Measurements from ENCODE around the gene LITAF.
"Not testable (repeated sequence)": the region's sequence is repeated elsewhere in the genome, so short reads cannot be mapped to it uniquely, and the experiment has no call there.

The LITAF gene

GRCh38 chr16:11604783-11605563 lies 18.3 kb upstream of the LITAF start:
- POLR2A ChIA-PET, result no interaction called here
- no peak for TF ChIP-seq HDGF (IDR thresholded peaks at IDR 0.05; ENCODE audit: borderline replicate concordance)
- TF ChIP-seq BHLHE40 (IDR thresholded peaks at IDR 0.05; ENCODE audit: borderline replicate concordance), result no peak
- TF ChIP-seq ARNT (IDR thresholded peaks at IDR 0.05), result no peak
- TF ChIP-seq FOXK2 (IDR thresholded peaks at IDR 0.05), result no peak
- TF ChIP-seq, protein P1, sequence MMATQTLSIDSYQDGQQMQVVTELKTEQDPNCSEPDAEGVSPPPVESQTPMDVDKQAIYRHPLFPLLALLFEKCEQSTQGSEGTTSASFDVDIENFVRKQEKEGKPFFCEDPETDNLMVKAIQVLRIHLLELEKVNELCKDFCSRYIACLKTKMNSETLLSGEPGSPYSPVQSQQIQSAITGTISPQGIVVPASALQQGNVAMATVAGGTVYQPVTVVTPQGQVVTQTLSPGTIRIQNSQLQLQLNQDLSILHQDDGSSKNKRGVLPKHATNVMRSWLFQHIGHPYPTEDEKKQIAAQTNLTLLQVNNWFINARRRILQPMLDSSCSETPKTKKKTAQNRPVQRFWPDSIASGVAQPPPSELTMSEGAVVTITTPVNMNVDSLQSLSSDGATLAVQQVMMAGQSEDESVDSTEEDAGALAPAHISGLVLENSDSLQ (IDR thresholded peaks at IDR 0.05), result no peak
- TF ChIP-seq ELF4 (IDR thresholded peaks at IDR 0.05), result no peak
- TF ChIP-seq LEF1 (IDR thresholded peaks at IDR 0.05; ENCODE audit: borderline replicate concordance), result no peak
- no peak for TF ChIP-seq CTBP1 (IDR thresholded peaks at IDR 0.05; ENCODE audit: borderline replicate concordance)
- no peak for TF ChIP-seq SP1 (IDR thresholded peaks at IDR 0.05)
- TF ChIP-seq FOXM1 (IDR thresholded peaks at IDR 0.05; ENCODE audit: borderline replicate concordance), result no peak
- no peak for TF ChIP-seq NFRKB (IDR thresholded peaks at IDR 0.05)
- TF ChIP-seq ZNF384 (IDR thresholded peaks at IDR 0.05), result no peak
- no peak for DNase-seq (ENCODE audit: extremely low spot score)
- CTCF ChIA-PET, result no interaction called here

GRCh38 chr16:11604296-11604695 lies 17.6 kb upstream of the LITAF start:
- DNase-seq (ENCODE audit: extremely low spot score); POLR2A ChIA-PET; CTCF ChIA-PET: not testable (repeated sequence)

DNA sequence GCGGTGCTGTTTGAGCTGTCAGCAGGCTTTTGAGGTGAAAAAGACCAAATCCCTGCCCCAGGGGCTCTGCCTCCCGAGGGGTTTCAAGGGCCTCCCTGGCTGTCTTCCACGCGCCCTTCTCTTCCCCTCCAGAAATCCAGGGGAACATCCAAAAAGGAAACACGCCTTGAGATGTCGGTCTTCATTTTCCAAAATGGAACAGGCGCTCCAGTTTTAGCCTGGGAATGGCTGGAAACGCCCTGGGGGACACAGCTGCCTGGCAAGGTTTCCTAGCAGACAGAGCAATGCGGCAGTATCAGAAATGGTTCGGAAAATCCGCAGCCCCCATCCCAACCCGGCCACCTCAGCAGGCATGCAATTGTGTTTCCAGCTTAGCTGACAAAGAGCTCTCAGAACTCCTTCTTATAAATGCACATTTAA lies 16.6 kb upstream of the LITAF start:
- ChIA-PET POLR2A (interaction anchor here (0.6 kb wide), 1 partner anchor 71 kb away, joined by 3 read pairs; no protein-coding TSS in a partner anchor), CTCF (interaction anchor here (0.8 kb wide), 1 partner anchor 71 kb away, joined by 3 read pairs; no protein-coding TSS in a partner anchor)
- no peak for DNase-seq (ENCODE audit: extremely low spot score)
- TF ChIP-seq FOXA1 (IDR thresholded peaks at IDR 0.05), result no peak
- TF ChIP-seq BHLHE40 (IDR thresholded peaks at IDR 0.05; ENCODE audit: borderline replicate concordance), result no peak
- TF ChIP-seq CTBP1 (IDR thresholded peaks at IDR 0.05; ENCODE audit: borderline replicate concordance), result no peak
- no peak for TF ChIP-seq ZNF384 (IDR thresholded peaks at IDR 0.05)
- TF ChIP-seq, protein P1 (IDR thresholded peaks at IDR 0.05), result no peak
- no peak for TF ChIP-seq FOXK2 (IDR thresholded peaks at IDR 0.05)
- TF ChIP-seq L3MBTL2 (conservative IDR thresholded peaks at IDR 0.05), result no peak
- TF ChIP-seq FOXM1 (IDR thresholded peaks at IDR 0.05; ENCODE audit: borderline replicate concordance), result no peak
- TF ChIP-seq HDGF (IDR thresholded peaks at IDR 0.05; ENCODE audit: borderline replicate concordance), result no peak
- TF ChIP-seq ELF4 (IDR thresholded peaks at IDR 0.05), result no peak
- TF ChIP-seq ARNT (IDR thresholded peaks at IDR 0.05), result no peak

GRCh38 chr16:11602321-11602720 lies 15.6 kb upstream of the LITAF start:
- ChIA-PET CTCF (interaction anchor here (0.6 to 0.7 kb wide), 2 partner anchors 49 to 66 kb away, joined by 3 to 6 read pairs; no protein-coding TSS in a partner anchor), POLR2A (no interaction called here)
- no peak for TF ChIP-seq ELF4 (IDR thresholded peaks at IDR 0.05)
- no peak for TF ChIP-seq TARDBP (IDR thresholded peaks at IDR 0.05)
- no peak for TF ChIP-seq L3MBTL2 (conservative IDR thresholded peaks at IDR 0.05)
- TF ChIP-seq FOXK2 (IDR thresholded peaks at IDR 0.05), result no peak
- TF ChIP-seq SUZ12 (IDR thresholded peaks at IDR 0.05), result no peak
- no peak for TF ChIP-seq CTBP1 (IDR thresholded peaks at IDR 0.05; ENCODE audit: borderline replicate concordance)
- no peak for DNase-seq (ENCODE audit: extremely low spot score)

GRCh38 chr16:11601911-11602310 lies 15.2 kb upstream of the LITAF start:
- DNase-seq (ENCODE audit: extremely low spot score), result no peak
- CTCF ChIA-PET, result no interaction called here
- POLR2A ChIA-PET, result no interaction called here
- no peak for TF ChIP-seq FOXA1 (IDR thresholded peaks at IDR 0.05)
- no peak for TF ChIP-seq L3MBTL2 (conservative IDR thresholded peaks at IDR 0.05)

GRCh38 chr16:11601425-11601824 lies 14.7 kb upstream of the LITAF start:
- CTCF ChIA-PET, result interaction anchor here (0.5 kb wide), 1 partner anchor 1128 kb away, joined by 4 read pairs; no protein-coding TSS in a partner anchor
- POLR2A ChIA-PET, result no interaction called here
- TF ChIP-seq HDGF (IDR thresholded peaks at IDR 0.05; ENCODE audit: borderline replicate concordance) (no peak), TARDBP (IDR thresholded peaks at IDR 0.05) (no peak), BHLHE40 (IDR thresholded peaks at IDR 0.05; ENCODE audit: borderline replicate concordance) (no peak), FOXA1 (IDR thresholded peaks at IDR 0.05) (no peak), SUZ12 (IDR thresholded peaks at IDR 0.05) (no peak), NFRKB (IDR thresholded peaks at IDR 0.05) (no peak), CTBP1 (IDR thresholded peaks at IDR 0.05; ENCODE audit: borderline replicate concordance) (no peak), FOXM1 (IDR thresholded peaks at IDR 0.05; ENCODE audit: borderline replicate concordance) (no peak), ARNT (IDR thresholded peaks at IDR 0.05) (no peak), ZNF384 (IDR thresholded peaks at IDR 0.05) (no peak), LEF1 (IDR thresholded peaks at IDR 0.05; ENCODE audit: borderline replicate concordance) (no peak), FOXK2 (IDR thresholded peaks at IDR 0.05) (no peak), L3MBTL2 (conservative IDR thresholded peaks at IDR 0.05) (no peak)
- TF ChIP-seq, protein P1 (IDR thresholded peaks at IDR 0.05), result no peak
- no peak for DNase-seq (ENCODE audit: extremely low spot score)

Measured in HEK293T (cell line).